ENCODE results near the gene TNNI2. TPM values are rescaled to one million over a fixed set of nuclear protein-coding genes. Genes with fewer than 3 reads are reported as not detected.

The TNNI2 gene
- polyA plus RNA-seq, 1 donor from 2014 or later = not detected

GRCh38 chr11:1882265-1883238, 43.8 kb downstream of the TNNI2 start:
- no peak overlapping the region for H3K27ac ChIP-seq (ENCODE audit: low read length)

More at GRCh38 chr11:1882265-1883238, 43.8 kb downstream of the TNNI2 start:
- TF ChIP-seq REST (IDR thresholded peaks at IDR 0.05; ENCODE audit: borderline replicate concordance) (no peak), POLR2AphosphoS5 (IDR thresholded peaks at IDR 0.05) (no peak), CTCF (IDR thresholded peaks at IDR 0.05; ENCODE audit: poor library complexity, severe bottlenecking) (peak; percentile 59), TAF1 (IDR thresholded peaks at IDR 0.05; ENCODE audit: low read depth) (no peak), RAD21 (conservative IDR thresholded peaks at IDR 0.05) (peak; percentile 43), EP300 (conservative IDR thresholded peaks at IDR 0.05; ENCODE audit: poor library complexity, severe bottlenecking) (no peak), EZH2 (IDR thresholded peaks at IDR 0.05; ENCODE audit: borderline replicate concordance, insufficient read depth, low read length, poor library complexity, severe bottlenecking) (no peak), SMC3 (conservative IDR thresholded peaks at IDR 0.05; ENCODE audit: poor library complexity) (peak; percentile 53), MXI1 (conservative IDR thresholded peaks at IDR 0.05; ENCODE audit: poor library complexity, severe bottlenecking) (no peak)
- H3K9me2 ChIP-seq (ENCODE audit: insufficient read depth, low read length) = no peaks in the 10 kb centered on the region
- no peaks in the 10 kb centered on the region for H3K9me3 ChIP-seq (ENCODE audit: low read length)
- no peak overlapping the region for H3K4me3 ChIP-seq (ENCODE audit: low read length)
- no peaks in the 10 kb centered on the region for H4K20me1 ChIP-seq (ENCODE audit: insufficient read depth)
- no peak overlapping the region for H3K4me2 ChIP-seq (ENCODE audit: low read length)
- no peak overlapping the region for H2AFZ ChIP-seq (ENCODE audit: low read depth, low read length)
- H3K79me2 ChIP-seq (replicated peaks; ENCODE audit: insufficient read depth, low read length) = no peaks in the 10 kb centered on the region
- no peaks in the 10 kb centered on the region for H3K27me3 ChIP-seq (ENCODE audit: insufficient read depth, low read depth, low read length)
- no peak overlapping the region for H3K9ac ChIP-seq (ENCODE audit: low read length)
- H3F3A ChIP-seq (ENCODE audit: insufficient read depth, low read length, poor library complexity, severe bottlenecking) = no peaks in the 10 kb centered on the region
- no peaks in the 10 kb centered on the region for H3K36me3 ChIP-seq (ENCODE audit: insufficient read depth, low read length)
